ENCODE data around the gene CDKL5. TPM values are rescaled to one million over a fixed set of nuclear protein-coding genes. Genes with fewer than 3 reads are reported as not detected.

The CDKL5 gene
- total RNA-seq, 2 experiments from 2014 or later: 1.1 to 1.5 TPM

GRCh38 chrX:18465051-18465450 lies 39.6 kb downstream of the CDKL5 start:
- ChIA-PET CTCF (no interaction called here), POLR2A (no interaction called here)
- Mint-ChIP-seq H3K4me1 (ENCODE audit: low read depth) (peaks cover 2% of the 10 kb centered on the region), H3K27ac (no peak overlapping the region), H3K36me3 (ENCODE audit: low read depth) (no peaks in the 10 kb centered on the region), H3K27me3 (no peaks in the 10 kb centered on the region), H3K9me3 (no peaks in the 10 kb centered on the region), H3K4me3 (no peak overlapping the region)
- ATAC-seq (no peak), DNase-seq (no peak)
- intact Hi-C loops (cut with micrococcal nuclease): no loop called here
- TF ChIP-seq, protein P1, sequence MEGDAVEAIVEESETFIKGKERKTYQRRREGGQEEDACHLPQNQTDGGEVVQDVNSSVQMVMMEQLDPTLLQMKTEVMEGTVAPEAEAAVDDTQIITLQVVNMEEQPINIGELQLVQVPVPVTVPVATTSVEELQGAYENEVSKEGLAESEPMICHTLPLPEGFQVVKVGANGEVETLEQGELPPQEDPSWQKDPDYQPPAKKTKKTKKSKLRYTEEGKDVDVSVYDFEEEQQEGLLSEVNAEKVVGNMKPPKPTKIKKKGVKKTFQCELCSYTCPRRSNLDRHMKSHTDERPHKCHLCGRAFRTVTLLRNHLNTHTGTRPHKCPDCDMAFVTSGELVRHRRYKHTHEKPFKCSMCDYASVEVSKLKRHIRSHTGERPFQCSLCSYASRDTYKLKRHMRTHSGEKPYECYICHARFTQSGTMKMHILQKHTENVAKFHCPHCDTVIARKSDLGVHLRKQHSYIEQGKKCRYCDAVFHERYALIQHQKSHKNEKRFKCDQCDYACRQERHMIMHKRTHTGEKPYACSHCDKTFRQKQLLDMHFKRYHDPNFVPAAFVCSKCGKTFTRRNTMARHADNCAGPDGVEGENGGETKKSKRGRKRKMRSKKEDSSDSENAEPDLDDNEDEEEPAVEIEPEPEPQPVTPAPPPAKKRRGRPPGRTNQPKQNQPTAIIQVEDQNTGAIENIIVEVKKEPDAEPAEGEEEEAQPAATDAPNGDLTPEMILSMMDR (IDR thresholded peaks at IDR 0.05): no peak

- ATAC-seq (no peak), DNase-seq (no peak)
- intact Hi-C loops (cut with micrococcal nuclease): no loop called here
- no peaks in the 10 kb centered on the region for H3K4me1 Mint-ChIP-seq (ENCODE audit: low read depth)
- TF ChIP-seq, protein P1 (IDR thresholded peaks at IDR 0.05): no peak
- CTCF ChIA-PET: no interaction called here
- no peaks in the 10 kb centered on the region for H3K36me3 Mint-ChIP-seq (ENCODE audit: low read depth)
- POLR2A ChIA-PET: no interaction called here
- H3K4me3 Mint-ChIP-seq: no peak overlapping the region
- no peak overlapping the region for H3K27ac Mint-ChIP-seq
- H3K27me3 Mint-ChIP-seq: no peaks in the 10 kb centered on the region
- H3K9me3 Mint-ChIP-seq: no peaks in the 10 kb centered on the region
Observed at GRCh38 chrX:18468599-18468998, 43.2 kb downstream of the CDKL5 start.

GRCh38 chrX:18471296-18471695 lies 45.9 kb downstream of the CDKL5 start:
- H3K9me3 Mint-ChIP-seq: no peaks in the 10 kb centered on the region
- no peaks in the 10 kb centered on the region for H3K27me3 Mint-ChIP-seq
- CTCF ChIA-PET: no interaction called here
- H3K4me1 Mint-ChIP-seq (ENCODE audit: low read depth): no peaks in the 10 kb centered on the region
- no peak overlapping the region for H3K4me3 Mint-ChIP-seq
- TF ChIP-seq, protein P1 (IDR thresholded peaks at IDR 0.05): no peak
- no peak overlapping the region for H3K27ac Mint-ChIP-seq
- POLR2A ChIA-PET: no interaction called here
- ATAC-seq: no peak
- intact Hi-C loops (cut with micrococcal nuclease): no loop called here
- DNase-seq: no peak
- H3K36me3 Mint-ChIP-seq (ENCODE audit: low read depth): no peaks in the 10 kb centered on the region

DNA sequence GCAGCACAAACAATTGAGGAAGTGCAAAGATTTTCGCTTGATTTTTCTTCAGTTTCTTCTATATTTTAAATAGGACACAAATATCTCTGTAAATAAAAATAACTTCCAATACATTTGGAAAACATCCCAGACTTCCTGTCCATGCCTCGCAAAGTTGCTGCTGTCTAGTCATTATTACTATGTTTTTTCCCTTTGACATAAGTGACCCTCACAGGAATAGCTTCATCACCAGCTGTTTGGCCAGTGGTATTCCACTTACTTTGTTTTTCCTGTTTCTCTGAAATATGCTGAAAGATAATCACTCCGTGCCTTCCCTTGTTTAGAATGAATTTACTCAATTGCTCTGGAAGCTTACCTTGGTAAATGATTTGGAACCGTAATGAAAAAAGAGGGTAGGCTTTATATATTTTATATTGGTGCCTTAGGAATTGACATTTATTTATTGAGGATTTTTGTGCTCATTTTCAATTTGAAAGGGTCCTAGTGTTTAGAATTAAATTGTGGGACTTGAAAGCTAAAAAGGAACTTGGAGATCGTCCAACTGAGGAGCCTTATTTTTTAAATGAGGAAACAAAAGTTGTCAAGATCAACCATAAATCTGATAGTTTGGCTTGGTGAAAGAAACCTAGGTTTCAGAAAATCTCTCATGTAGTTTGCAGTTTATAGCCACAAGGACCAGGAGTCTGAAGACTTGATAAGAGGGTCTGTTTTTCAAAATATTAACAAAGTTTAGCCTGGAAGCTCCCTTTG lies 65.6 kb downstream of the CDKL5 start:
- Mint-ChIP-seq H3K36me3 (ENCODE audit: low read depth) (no peaks in the 10 kb centered on the region), H3K4me3 (no peak overlapping the region), H3K4me1 (ENCODE audit: low read depth) (no peaks in the 10 kb centered on the region), H3K9me3 (no peaks in the 10 kb centered on the region), H3K27ac (no peak overlapping the region), H3K27me3 (no peaks in the 10 kb centered on the region)
- ChIA-PET POLR2A (interaction anchor here (0.6 kb wide), 1 partner anchor 31 kb away, joined by 3 read pairs; no protein-coding TSS in a partner anchor), CTCF (no interaction called here)
- ATAC-seq: no peak
- no peak for DNase-seq
- intact Hi-C loops (cut with micrococcal nuclease): no loop called here
- TF ChIP-seq, protein P1 (IDR thresholded peaks at IDR 0.05): no peak

GRCh38 chrX:18491587-18492340 lies 66.4 kb downstream of the CDKL5 start:
- no peak overlapping the region for H3K4me3 Mint-ChIP-seq
- ChIA-PET POLR2A (no interaction called here), CTCF (no interaction called here)
- ATAC-seq (no peak), DNase-seq (no peak)
- no peak overlapping the region for H3K27ac Mint-ChIP-seq
- intact Hi-C loops (cut with micrococcal nuclease): no loop called here
- no peaks in the 10 kb centered on the region for H3K36me3 Mint-ChIP-seq (ENCODE audit: low read depth)
- no peaks in the 10 kb centered on the region for H3K27me3 Mint-ChIP-seq
- TF ChIP-seq, protein P1 (IDR thresholded peaks at IDR 0.05): no peak
- no peaks in the 10 kb centered on the region for H3K9me3 Mint-ChIP-seq
- no peaks in the 10 kb centered on the region for H3K4me1 Mint-ChIP-seq (ENCODE audit: low read depth)
